Anterior cingulate cortex (tissue), 58 donors: ENCODE measurements around the gene NCR3LG1.

Experiments
- DNase-seq, 58 donors: peaks; one replicate each; lab custom pipeline; 2025; lab: John Stamatoyannopoulos, UW

NCR3LG1 gene

GRCh38 chr11:17391493-17392355 is 40.1 kb downstream of the NCR3LG1 start:
- no peak for DNase-seq

GRCh38 chr11:17392872-17393271 is 41.3 kb downstream of the NCR3LG1 start:
- no peak for DNase-seq

GRCh38 chr11:17393472-17393871 is 41.9 kb downstream of the NCR3LG1 start:
- no peak for DNase-seq

GRCh38 chr11:17394743-17395390 is 43.3 kb downstream of the NCR3LG1 start:
- no peak for DNase-seq

- DNase-seq, result no peak
These were observed 44.0 kb downstream of the NCR3LG1 start for GRCh38 chr11:17395554-17395961.

GRCh38 chr11:17395978-17396377 is 44.4 kb downstream of the NCR3LG1 start:
- DNase-seq, result no peak

- no peak for DNase-seq
These were observed 45.2 kb downstream of the NCR3LG1 start for GRCh38 chr11:17396598-17397310.

GRCh38 chr11:17397311-17398002 is 45.9 kb downstream of the NCR3LG1 start:
- no peak for DNase-seq

- no peak for DNase-seq
These were observed 47.6 kb downstream of the NCR3LG1 start for GRCh38 chr11:17399236-17399635.

- no peak for DNase-seq
These were observed 48.6 kb downstream of the NCR3LG1 start for GRCh38 chr11:17400048-17400775.

- no peak for DNase-seq
These were observed 49.7 kb downstream of the NCR3LG1 start for GRCh38 chr11:17401316-17401715.

GRCh38 chr11:17401841-17402240 is 50.2 kb downstream of the NCR3LG1 start:
- DNase-seq, result no peak

- no peak for DNase-seq
These were observed 50.9 kb downstream of the NCR3LG1 start for GRCh38 chr11:17402486-17402885.

GRCh38 chr11:17403980-17404759 is 52.6 kb downstream of the NCR3LG1 start:
- no peak for DNase-seq

- peak in 54 of 58 donors; percentile 8 to 87 (median 48) for DNase-seq
These were observed 53.8 kb downstream of the NCR3LG1 start for GRCh38 chr11:17405232-17406005.

- DNase-seq, result no peak
These were observed 54.6 kb downstream of the NCR3LG1 start for GRCh38 chr11:17406082-17406817.

- no peak for DNase-seq
These were observed 55.2 kb downstream of the NCR3LG1 start for GRCh38 chr11:17406818-17407149.

GRCh38 chr11:17407575-17407974 is 56.0 kb downstream of the NCR3LG1 start:
- DNase-seq, result no peak
